HG03571 (cell line): Measurements from ENCODE around the gene TET1.
"Not testable (repeated sequence)": the region's sequence is repeated elsewhere in the genome, so short reads cannot be mapped to it uniquely, and the experiment has no call there.

Experiments
- ATAC-seq: cut with Tn5 transposase; IDR thresholded peaks from one replicate; pipeline ENCODE4 v1.9.1; 2021; ENCODE audit not compliant: unreplicated experiment

TET1 gene

DNA sequence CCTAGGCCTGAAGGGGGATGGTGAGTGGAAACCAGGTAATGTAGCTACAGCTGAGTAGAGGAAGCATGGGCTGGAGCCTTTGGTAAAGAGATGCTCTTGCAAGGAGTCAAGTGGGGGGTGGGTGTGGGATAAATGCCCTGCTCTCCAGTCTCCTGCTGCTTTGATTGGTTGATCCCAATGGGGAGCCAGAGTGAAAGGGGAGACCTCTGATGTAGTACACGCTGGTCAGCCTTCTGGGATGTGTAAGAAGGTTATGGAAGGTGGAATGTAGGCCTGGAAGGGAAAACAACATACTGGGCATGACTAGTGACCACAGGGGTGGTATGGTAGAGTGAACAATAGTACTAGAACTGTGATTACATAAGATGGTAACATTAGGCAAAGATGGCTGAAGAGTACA is 44.3 kb downstream of the TET1 start:
- ATAC-seq, result no peak

DNA sequence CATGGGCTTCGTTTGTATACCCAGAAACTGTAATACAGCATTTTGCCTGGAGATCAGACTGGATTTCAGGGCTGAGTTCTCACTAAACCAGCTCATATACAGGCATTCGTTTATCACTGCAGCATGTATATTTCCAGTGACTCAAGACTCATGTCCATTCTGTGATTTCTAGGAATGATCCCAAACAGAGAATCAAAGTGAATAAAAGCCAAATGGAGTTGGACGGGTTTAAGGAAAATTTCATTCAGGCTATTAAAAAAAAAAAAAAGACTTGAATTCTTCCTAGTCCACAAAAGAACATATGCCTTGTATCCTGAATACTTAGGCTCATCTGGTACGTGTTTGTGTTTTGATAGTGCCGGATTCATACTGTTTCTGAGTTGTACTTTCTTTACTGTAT is 46.8 kb downstream of the TET1 start:
- ATAC-seq, result no peak

DNA sequence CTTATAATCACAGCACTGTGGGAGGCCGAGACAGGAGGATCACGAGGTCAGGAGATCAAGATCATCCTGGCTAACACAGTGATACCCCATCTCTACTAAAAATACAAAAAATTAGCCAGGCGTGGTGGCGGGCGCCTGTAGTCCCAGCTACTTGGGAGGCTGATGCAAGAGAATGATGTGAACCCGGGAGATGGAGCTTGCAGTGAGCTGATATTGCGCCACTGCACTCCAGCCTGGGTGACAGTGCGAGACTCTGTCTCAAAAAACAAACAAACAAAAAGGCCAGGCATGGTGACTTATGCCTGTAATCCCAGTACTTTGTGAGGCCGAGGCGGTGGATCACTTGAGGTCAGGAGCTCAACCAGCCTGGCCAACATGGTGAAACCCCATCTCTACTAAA is 49.9 kb downstream of the TET1 start:
- ATAC-seq, result not testable (repeated sequence)

DNA sequence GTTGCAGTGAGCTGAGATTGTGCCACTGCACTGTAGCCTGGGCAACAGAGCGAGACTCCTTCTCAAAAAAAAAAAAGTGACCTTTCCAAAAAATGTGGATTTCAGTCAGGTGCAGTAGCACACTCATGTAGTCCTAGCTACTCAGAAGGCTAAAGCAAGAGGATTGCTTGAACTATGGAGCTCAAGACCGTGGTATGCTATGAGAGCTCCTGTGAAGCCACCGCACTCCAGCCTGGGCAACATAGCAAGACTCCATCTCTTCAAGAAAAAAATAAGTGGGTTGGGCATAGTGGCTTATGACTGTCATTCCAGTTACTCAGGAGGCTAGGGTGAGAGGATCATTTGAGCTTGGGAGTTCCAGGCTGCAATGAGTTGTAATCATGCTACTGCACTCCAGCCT is 51.1 kb downstream of the TET1 start:
- no peak for ATAC-seq

DNA sequence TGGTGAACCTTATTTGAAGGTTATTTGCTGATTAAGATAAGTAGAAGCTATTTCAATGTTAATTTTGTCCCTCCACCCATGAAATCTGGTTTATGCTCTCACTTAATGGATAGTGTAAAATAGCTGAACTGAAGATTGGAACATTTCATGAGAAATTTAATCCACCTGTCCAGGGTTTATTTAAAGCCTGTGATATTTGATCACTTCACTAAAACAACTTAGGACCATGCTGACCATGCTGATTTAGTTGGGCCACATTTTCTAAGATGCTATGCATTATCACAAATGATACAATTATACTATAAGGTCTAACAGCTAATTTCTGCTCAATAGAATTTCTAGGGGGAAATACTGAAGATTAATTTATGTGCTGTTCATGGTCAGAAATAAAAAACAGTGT is 53.8 kb downstream of the TET1 start:
- not testable (repeated sequence) for ATAC-seq

DNA sequence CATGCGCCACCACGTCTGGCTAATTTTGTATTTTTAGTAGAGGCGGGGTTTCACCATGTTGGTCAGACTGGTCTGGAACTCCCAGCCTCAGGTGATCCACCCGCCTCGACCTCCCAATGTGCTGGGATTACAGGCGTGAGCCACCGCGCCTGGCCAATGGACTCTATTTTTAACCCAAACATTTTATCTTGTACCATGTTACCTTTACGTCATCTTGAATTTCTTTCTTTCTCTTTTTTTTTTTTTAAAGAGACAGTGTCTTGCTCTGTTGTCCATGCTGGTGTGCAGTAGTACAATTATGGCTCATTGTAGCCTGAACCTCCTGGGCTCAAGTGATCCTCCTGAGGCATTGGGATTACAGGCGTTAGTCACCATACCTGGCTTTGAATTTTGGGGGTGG is 57.6 kb downstream of the TET1 start:
- ATAC-seq, result not testable (repeated sequence)

DNA sequence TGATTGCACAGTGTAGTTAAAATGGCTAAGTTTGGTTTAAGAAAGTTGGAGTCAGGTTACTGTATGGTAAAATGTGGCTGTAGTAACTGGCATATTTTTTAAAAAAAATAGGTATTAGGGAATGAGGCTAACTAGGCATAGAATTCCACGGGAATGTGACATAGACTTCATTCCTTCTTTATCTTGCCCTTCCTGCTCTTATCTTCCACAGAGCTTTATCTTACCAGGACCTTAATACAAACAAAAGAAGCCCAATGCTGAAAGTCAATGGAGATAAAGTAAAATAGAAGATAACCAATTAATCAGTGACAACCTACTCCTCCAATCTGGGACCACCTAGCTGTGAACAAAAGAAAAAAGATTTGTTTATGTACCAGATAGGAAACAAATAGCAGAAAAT is 58.1 kb downstream of the TET1 start:
- no peak for ATAC-seq

DNA sequence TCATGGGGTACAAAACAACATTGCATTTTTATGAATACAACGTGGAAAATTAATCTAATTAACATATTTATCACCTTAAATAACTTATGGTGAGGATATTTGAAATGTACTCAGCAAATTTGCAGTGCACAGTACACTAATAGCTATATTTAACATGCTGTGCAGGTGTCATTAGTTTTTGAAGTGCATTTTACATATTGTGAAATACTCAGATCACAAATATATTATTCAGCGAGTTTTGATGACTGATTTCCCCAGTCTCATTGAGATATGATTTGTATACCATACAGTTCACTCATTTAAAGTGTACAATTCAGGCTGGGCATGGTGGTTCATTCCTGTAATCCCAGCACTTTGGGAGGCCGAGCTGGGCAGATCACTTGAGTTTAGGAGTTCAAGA is 59.5 kb downstream of the TET1 start:
- no peak for ATAC-seq

DNA sequence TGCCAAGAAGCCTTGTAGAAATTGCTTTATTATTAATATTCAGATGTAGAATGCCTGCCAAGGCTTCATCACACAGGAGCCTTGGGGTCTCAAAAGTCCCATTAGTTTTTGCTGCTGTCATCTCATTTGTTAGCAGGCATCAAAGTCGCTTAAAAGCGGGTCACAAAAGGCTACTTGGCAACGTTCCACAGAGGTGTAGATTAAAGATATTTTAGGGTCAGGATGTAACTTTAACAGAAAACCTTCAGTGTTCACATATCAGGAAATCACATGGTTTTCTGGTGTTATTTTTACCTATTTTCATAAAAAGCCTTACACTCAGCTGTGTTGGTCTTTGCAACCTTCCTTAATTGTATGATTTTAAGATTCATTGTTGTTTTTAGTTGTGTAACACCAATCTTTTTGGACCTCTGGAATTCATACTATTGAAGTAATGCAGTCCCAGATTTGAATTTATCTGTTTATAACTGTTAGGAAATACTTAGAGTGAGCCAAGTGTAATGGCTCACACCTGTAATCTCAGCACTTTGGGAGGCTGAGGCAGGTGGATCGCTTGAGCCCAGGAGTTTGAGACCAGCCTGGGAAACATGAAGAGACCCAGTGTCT is 65.3 kb downstream of the TET1 start:
- no peak for ATAC-seq

DNA sequence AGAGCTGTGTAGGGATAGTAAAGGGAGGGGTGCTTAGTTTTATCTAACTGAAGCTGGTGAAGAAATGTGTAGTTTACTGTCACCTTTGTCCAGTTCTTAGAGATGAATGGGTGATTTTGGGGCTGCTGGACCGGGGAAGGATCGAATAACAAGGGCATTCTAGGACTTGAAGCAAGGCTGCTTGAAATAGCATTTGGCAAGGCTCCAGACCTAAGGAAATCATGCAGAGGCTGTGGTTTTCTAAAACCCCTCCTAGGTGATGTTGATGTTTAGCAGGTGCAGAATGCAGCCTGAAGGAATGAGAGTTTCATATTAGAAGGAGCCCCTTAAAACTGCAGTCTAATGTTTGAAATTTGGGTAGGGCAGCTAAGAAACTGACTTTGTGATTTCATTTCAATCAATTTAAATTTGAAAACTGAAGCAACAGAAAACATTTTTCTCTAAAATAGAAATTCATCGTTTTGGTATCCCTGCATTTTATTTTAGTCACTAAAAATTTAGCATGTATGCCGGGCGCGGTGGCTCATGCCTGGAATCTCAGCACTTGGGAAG is 68.5 kb downstream of the TET1 start:
- ATAC-seq, result no peak

DNA sequence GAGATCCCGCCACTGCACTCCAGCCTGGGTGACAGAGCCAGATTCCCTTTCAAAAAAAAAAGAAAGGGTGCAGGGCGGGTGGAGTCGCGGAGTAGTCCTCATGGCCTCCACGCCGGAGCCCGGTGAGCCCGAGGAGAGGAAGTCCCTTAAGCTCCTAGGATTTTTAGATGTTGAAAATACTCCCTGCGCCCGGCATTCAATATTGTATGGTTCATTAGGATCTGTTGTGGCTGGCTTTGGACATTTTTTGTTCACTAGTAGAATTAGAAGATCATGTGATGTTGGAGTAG is 72.1 kb downstream of the TET1 start:
- not testable (repeated sequence) for ATAC-seq

DNA sequence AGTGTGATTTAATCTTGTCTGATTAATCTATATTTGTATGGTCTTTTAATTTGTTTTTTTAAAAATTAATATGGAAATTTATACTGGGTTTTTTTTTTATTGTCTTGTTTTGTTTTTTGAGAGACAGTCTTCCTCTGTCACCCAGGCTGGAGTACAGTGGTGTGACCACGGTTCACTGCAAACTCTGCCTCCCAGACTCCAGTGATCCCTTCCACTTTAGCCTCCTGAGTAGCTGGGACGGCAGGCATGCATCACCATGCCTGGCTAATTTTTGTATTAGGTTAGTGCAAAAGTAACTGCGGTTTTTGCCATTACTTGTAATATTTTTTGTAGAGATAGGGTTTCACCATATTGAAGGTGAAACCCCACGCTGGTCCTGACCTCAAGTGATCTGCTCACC is 73.1 kb downstream of the TET1 start:
- ATAC-seq, result no peak

DNA sequence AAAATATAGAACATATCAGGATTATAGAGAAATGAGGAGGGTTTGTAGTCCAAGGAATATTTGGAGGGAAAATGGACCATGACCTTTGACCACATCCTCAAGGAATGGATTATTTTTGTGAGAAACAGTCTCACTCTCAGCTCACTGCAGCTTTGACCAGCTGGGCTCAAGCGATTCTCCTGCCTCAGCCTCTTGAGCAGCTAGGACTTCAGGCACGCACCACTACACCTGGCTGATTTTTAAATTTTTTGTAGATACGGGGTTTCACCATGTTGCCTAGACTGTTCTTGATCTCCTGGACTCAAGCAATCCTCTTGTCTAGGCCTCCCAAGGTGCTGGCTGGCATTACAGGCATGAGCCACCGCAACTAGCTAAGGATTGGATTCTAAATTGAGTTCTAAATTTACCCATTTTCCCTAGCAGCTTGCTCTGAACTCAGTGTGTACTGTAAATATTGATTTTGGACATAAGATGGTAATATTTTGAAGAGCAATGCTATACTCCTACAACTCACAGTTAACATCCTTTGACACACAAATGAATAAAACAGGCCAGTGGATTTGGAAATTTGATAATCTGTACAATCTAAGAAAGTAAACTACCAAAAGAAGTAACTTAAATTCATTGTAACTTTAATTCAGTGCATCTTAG is 73.8 kb downstream of the TET1 start:
- no peak for ATAC-seq

DNA sequence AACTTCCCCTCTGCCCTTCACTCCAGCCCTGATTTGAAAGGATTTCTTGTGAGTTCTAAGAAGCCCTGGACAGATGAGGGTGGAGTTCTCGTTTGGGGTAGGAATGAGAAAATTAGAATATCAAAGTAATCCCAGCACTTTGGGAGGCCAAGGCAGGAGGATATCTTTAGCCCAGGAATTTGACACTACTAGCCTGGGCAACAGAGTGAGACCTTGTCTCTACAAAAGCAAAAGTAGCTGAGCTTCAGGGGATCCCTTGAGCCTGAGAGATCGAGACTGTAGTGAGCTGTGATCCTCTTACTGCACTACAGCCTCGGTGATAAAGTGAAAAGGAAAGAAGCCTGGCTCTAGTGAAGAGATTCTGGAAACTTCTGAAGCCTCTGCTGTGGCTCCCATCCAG is 76.2 kb downstream of the TET1 start:
- no peak for ATAC-seq

DNA sequence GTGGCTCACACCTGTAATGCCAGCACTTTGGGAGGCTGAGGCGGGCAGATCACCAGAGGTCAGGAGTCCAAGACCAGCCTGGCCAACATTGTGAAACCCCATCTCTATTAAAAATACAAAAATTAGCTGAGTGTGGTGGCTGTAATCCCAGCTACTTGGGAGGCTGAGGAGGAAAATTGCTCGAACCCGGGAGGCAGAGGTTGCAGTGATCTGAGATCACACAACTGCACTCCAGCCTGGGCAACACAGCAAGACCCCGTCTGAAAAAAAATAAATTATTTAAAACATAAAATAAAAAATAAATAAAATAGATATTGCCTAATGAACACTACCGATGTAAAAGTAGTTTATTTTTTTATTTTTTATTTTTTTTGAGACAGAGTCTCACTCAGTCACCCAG is 83.4 kb downstream of the TET1 start:
- ATAC-seq, result not testable (repeated sequence)

DNA sequence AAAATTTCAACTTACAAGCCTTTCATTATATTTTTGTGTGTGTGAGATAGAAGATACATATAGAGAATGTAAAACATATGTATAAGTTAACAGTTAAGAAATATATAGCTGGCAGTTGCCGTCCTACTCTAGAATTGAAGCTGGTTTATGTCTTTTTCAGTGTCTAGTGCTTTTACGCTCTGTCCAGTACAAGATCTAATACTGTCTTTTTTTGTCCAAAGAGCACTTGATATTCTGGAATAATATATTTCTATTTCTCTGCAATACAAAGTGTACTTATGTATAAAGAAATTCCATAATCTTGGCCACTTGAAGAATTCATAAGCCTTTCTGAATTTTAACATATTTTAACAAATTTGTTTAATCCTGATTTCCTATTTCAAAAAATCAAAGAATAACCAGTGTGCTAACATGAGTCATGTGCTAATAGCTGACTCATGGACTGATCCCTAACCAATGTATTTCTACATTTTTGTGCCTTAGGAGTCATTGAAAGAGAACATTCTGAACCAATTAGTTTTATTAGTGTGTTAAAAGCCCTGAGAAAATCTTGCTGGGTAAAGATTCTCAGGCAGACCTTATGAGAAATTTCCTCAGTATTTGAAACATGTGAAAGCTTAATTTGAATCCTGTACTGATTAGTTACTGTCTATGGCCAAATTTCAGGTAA is 87.7 kb downstream of the TET1 start:
- no peak for ATAC-seq

DNA sequence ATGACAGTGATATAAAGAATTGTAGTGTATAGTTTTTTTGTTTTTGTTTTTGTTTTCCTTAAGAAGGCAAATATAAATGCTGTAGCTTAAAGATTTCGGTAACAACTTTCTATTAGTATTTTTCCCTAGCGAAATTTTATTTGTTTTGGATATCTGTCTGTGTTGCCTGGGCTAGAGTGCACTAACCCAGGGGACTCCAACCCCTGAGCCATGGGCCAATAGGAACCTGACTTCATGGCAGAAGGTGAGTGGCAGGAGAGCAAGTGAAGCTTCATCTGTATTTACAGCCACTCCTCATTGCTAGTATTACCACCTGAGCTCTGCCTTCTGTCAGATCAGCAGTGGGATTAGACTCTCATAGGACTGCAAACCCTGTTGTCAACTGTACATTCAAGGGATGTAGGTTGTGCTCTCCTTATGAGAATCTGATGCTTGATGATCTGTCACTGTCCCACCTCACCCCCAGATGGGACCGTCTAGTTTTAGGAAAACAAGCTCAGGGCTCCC is 95.5 kb downstream of the TET1 start:
- no peak for ATAC-seq

DNA sequence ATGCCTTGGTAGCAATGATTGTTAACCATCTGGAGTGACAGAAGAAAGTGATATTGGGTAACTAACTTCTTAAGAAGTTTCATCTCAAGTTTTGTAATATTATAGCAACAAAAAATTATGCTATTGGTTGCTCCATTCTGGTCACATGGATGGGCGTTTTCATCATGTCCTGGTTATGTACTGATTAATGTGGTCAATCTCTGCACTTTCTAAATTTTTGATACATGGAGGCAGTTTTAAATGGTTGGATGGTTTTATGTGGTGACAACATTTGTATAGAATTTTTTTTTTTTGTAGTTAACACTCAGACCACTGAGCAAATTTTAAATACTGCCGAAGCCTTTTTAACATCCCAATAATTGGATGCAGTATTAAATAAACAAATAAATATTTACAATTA is 105.7 kb downstream of the TET1 start:
- ATAC-seq, result no peak

DNA sequence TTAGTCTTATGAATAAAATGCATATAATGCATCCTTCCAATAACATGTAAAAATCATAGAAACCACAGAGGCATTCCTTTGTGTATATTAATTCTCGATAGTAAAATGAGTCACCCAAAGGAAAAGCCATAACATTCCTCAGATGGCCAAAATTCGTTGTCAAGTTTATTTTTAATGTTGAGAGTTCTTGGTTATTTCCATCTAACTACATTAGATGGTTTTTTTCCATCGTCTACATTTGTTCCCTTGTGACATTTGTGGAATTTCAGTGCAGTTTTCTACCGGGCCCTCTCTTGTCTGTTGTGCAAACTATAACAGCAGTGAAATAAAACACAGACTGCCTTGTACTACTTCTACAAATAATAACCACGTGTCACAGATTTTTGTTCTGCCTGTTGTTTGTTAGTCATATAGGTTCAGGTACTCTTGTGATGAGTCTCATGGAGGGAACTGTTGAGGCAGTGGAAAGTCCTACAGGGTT is 106.2 kb downstream of the TET1 start:
- ATAC-seq, result no peak

DNA sequence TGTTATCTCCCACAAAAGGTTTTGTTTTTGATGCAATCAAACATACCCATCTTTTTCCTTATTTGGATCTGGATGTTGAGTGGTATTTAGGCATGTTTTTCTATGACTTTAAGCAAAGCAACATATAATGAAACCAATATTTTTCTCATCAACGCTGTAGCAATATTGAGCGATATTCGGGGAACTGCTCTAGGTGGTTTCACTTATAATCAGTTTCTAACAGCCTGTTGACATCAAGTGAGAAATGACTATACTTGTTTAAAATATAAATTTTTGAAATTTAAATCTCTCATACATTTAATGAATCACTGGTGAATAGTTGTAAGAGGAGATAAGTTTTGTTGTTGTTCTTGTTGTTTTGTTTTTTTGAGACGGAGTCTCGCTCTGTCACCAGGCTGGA is 108.1 kb downstream of the TET1 start:
- ATAC-seq, result no peak

DNA sequence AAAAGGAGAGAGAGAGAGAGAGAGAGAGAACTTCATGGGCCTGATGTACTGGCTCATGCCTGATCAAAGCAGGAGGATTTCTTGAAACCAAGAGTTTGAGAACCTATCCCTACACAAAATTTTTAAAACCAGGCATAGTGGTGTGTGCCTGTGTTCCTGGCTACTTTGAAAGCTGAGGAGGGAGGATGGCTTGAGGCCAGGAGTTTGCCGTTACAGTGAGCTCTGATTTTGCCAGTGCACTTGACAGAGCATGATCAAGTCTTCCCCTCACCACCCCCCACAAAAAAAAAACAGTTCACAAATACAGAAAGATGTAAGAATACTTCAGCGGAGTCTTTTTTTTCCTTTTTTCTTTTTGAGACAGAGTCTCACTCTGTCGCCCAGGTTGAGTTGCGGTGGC is 108.8 kb downstream of the TET1 start:
- ATAC-seq, result no peak

DNA sequence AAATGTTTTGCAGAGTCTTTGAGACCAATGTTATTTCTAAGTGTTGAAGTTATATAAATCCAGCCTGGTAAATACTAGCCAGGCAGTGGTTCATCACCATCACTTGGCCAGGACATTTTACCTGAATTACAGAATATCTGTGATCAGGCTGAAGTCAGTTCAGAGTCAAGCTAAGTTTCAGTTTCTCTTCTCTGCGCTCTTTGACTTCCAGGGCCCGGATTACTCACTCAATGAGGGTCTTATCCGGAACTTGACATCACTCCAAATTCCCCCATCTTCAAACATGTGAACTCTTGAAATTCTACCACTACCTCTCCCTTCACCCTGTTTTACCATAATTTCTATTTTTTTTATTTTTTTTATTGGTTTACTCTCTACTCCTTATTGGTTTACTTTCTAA is 124.3 kb downstream of the TET1 start:
- ATAC-seq, result no peak
